NOMO-1 treated with DMSO at 0.1 percent for 48 hours (cell line): Measurements from ENCODE around the gene CEACAM20.
A peak's percentile ranks its signal among the peaks of the same experiment; 100 is the strongest.
"Not testable (repeated sequence)": the region's sequence is repeated elsewhere in the genome, so short reads cannot be mapped to it uniquely, and the experiment has no call there.

ENCODE experiments used
- DNase-seq: peaks from one replicate; lab custom pipeline; 2025; ENCODE audit not compliant: unreplicated experiment; lab: John Stamatoyannopoulos, UW

The CEACAM20 gene

GRCh38 chr19:44496711-44497110 is 32.8 kb downstream of the CEACAM20 start:
- no peak for DNase-seq

DNA sequence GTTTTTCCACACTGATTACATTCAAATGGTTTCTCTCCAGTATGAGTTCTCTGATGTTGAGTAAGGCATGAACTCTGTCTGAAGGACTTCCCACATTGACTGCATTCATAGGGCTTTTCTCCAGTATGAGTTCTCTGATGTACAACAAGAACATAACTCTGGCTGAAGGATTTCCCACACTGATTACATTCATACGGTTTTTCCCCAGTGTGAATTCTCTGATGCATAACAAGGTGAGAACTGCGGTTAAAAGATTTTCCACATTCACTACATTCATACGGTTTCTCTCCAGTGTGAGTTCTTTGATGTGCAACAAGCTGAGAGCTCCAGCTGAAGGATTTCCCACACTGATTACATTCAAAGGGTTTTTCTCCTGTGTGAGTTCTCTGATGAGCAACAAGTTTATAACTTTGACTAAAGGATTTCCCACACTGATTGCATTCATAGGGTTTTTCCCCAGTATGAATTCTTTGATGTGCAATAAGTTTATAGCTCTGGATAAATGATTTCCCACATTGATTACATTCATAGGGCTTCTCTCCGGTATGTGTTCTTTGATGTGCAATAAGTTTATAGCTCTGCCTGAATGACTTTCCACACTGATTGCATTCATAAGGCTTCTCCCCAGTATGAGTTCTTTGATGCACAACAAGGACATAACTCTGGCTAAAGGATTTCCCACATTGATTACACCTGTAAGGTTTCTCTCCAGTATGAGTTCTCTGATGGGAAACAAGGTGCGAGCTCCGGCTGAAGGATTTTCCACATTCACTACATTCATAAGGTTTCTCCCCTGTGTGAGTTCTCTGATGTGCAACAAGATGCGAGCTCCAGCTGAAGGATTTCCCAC is 52.7 kb downstream of the CEACAM20 start:
- peak; percentile 6 for DNase-seq

GRCh38 chr19:44468730-44469129 is 60.7 kb downstream of the CEACAM20 start:
- DNase-seq = not testable (repeated sequence)

DNA sequence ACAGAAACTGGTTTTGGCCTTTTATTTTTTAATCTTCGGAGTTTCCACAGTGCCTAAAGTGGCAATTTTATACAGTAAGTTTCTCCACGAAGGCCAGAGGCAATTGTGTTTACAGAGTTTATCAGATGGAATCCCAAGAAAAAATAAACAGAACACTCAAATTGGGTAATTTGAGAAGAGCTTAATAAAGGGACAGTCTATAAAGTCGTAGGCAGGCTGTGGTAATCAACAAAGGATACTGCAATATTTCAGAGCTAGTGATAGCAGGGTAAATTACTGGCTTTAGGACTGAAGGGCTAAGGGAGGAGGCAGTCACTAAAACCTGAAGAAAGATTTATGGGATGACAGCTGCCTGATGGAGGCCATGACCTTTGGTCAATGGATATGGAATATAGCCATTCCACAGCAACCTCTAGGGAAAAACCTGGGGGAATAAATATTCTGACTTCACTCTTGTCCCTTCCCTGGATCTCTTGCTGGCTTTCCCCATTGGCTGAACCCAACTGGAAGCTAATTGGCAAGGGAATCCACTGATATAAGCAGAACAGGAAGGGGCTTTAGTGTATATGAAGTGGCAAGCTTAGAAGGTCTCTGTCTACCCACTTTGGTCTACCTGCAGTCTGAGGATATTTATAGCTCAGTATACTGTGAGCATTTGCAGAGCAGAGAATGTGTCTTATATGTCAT is 66.7 kb downstream of the CEACAM20 start:
- DNase-seq = not testable (repeated sequence)
